OCI-LY1 (cell line): Measurements from ENCODE around the gene SFMBT2.

Source experiments
- H2AFZ ChIP-seq: fragments of 200-600 bp; sonication (generic), shearing (Covaris generic); 2 replicates; pipeline ENCODE4 v1.6.0; 2014; ENCODE audit warnings: antibody characterized with exemption, mild to moderate bottlenecking, low read length
- H3F3A ChIP-seq: fragments of 200-600 bp; sonication (generic), shearing (Covaris generic); 2 replicates; pipeline ENCODE4 v1.6.0; 2014; ENCODE audit warnings: mild to moderate bottlenecking, antibody characterized with exemption, low read length, moderate library complexity; ENCODE audit not compliant: insufficient read depth
- H3K27ac ChIP-seq: fragments of 200-600 bp; sonication (generic); 2 replicates; pipeline ENCODE4 v1.5.1; 2014; ENCODE audit warnings: low read length, mixed run types, mild to moderate bottlenecking, low read depth; ENCODE audit not compliant: poor library complexity, severe bottlenecking
- H3K27me3 ChIP-seq: fragments of 200-600 bp; sonication (generic); 2 replicates; pipeline ENCODE4 v1.6.0; 2014; ENCODE audit warnings: antibody characterized with exemption, mild to moderate bottlenecking, low read length, moderate library complexity; ENCODE audit not compliant: insufficient read depth
- H3K36me3 ChIP-seq: fragments of 200-600 bp; sonication (generic); 2 replicates; pipeline ENCODE4 v1.6.1; 2014; ENCODE audit warnings: mild to moderate bottlenecking, antibody characterized with exemption, low read length, moderate library complexity, mixed read lengths; ENCODE audit not compliant: insufficient read depth
- H3K4me1 ChIP-seq: fragments of 200-600 bp; sonication (generic); 2 replicates; pipeline ENCODE4 v1.5.1; 2014; ENCODE audit warnings: mild to moderate bottlenecking, low read length, moderate library complexity; ENCODE audit not compliant: insufficient read depth, severe bottlenecking
- H3K4me2 ChIP-seq: fragments of 200-600 bp; sonication (generic), shearing (Covaris generic); 2 replicates; pipeline ENCODE4 v1.6.1; 2014; ENCODE audit warnings: low read length
- H3K4me3 ChIP-seq: fragments of 200-600 bp; sonication (generic); 2 replicates; pipeline ENCODE4 v1.5.1; 2014; ENCODE audit warnings: low read length, low read depth, mild to moderate bottlenecking, mixed read lengths; ENCODE audit not compliant: poor library complexity, severe bottlenecking
- H3K79me2 ChIP-seq: fragments of 200-600 bp; shearing (Covaris generic); 2 replicates; pipeline ENCODE4 v1.6.1; 2016; ENCODE audit warnings: mixed run types, low read length, mixed read lengths; ENCODE audit not compliant: insufficient read depth
- H3K9ac ChIP-seq: fragments of 200-600 bp; sonication (generic), shearing (Covaris generic); 2 replicates; pipeline ENCODE4 v1.6.1; 2014; ENCODE audit warnings: mild to moderate bottlenecking, low read length, mixed read lengths
- H3K9me2 ChIP-seq: fragments of 200-600 bp; sonication (generic), shearing (Covaris generic); 2 replicates; pipeline ENCODE4 v1.6.1; 2014; ENCODE audit warnings: low read depth, mild to moderate bottlenecking, low read length, mixed read lengths
- H3K9me3 ChIP-seq: fragments of 200-600 bp; shearing (Covaris generic); 2 replicates; pipeline ENCODE4 v1.6.1; 2014; ENCODE audit warnings: low read length, mixed read lengths
- H4K20me1 ChIP-seq: fragments of 200-600 bp; sonication (generic), shearing (Covaris generic); 2 replicates; pipeline ENCODE4 v1.6.0; 2016; ENCODE audit warnings: mild to moderate bottlenecking, low read length; ENCODE audit not compliant: insufficient read depth
- CTCF ChIP-seq: fragments of 200-600 bp; sonication (generic), shearing (Covaris generic); IDR thresholded peaks from 2 replicates; pipeline ENCODE4 v1.5.1; 2017; ENCODE audit warnings: mild to moderate bottlenecking, antibody characterized with exemption, low read length, moderate library complexity, mixed read lengths
- EZH2 ChIP-seq: fragments of 200-600 bp; sonication (generic), shearing (Covaris generic); IDR thresholded peaks from 2 replicates; pipeline ENCODE4 v1.8.0; 2017; ENCODE audit warnings: borderline replicate concordance, mixed run types, mild to moderate bottlenecking, antibody characterized with exemption, low read length, moderate library complexity, mixed read lengths

SFMBT2 gene

GRCh38 chr10:7230951-7231350, 179.9 kb downstream of the SFMBT2 start:
- H3K27me3 ChIP-seq = no peaks in the 10 kb centered on the region
- H3K36me3 ChIP-seq = peaks cover 13% of the 10 kb centered on the region
- no peak for TF ChIP-seq CTCF
- TF ChIP-seq EZH2 = no peak
- H3K4me3 ChIP-seq = no peak overlapping the region
- no peak overlapping the region for H3K9ac ChIP-seq
- H2AFZ ChIP-seq = no peak overlapping the region
- no peaks in the 10 kb centered on the region for H3K79me2 ChIP-seq
- H3K9me2 ChIP-seq = no peaks in the 10 kb centered on the region
- H3K9me3 ChIP-seq = no peaks in the 10 kb centered on the region
- H4K20me1 ChIP-seq = no peaks in the 10 kb centered on the region
- no peak overlapping the region for H3K4me2 ChIP-seq
- H3F3A ChIP-seq = no peaks in the 10 kb centered on the region
- no peaks in the 10 kb centered on the region for H3K4me1 ChIP-seq
- H3K27ac ChIP-seq = no peak overlapping the region

DNA sequence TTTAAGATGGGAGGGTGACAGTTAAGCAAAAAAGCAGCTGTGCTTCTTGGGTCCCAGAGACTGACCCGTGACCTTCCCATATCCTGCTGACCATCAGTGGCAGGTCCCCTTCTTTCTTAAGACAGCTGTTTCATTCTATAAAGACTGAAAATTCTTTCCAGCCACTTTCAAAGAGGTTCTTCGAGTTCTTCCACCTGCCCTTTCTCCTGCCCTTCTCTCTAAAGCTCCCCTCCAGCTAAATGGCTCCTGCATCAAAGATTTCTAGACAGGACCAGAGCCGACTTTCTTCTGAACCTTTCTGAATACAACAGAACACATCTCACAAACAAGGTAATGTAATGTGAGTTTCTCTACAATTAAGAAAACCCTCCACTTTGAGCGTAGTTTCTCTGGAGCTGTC, 180.8 kb downstream of the SFMBT2 start:
- no peak for TF ChIP-seq CTCF
- TF ChIP-seq EZH2 = no peak
- no peak overlapping the region for H3K9ac ChIP-seq
- H3K4me1 ChIP-seq = no peaks in the 10 kb centered on the region
- H3K27me3 ChIP-seq = no peaks in the 10 kb centered on the region
- H3K9me2 ChIP-seq = no peaks in the 10 kb centered on the region
- no peak overlapping the region for H3K4me2 ChIP-seq
- no peak overlapping the region for H3K4me3 ChIP-seq
- no peaks in the 10 kb centered on the region for H3K9me3 ChIP-seq
- no peak overlapping the region for H2AFZ ChIP-seq
- peaks cover 22% of the 10 kb centered on the region for H3K36me3 ChIP-seq
- H3K79me2 ChIP-seq = no peaks in the 10 kb centered on the region
- no peaks in the 10 kb centered on the region for H3F3A ChIP-seq
- H3K27ac ChIP-seq = no peak overlapping the region
- H4K20me1 ChIP-seq = no peaks in the 10 kb centered on the region

DNA sequence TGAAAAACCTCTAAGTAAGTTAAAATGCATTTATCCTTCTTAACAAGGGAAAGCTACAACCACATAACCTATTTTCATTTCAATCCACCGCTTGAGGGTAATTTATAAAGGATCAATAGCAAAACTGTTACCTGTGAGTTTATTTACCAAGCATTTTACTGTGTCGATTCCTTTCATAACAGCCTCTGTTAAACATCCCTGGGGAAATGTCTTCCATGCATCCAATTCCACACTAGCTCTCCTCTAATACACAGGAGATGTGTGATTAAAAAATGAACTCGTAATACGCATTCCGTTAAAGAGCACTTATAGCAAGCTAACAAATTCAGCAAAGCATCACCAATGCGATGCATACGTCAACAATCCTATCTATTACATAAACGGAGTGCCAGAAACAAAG, 185.7 kb downstream of the SFMBT2 start:
- Histone ChIP-seq H3K4me2 (no peak overlapping the region), H3K9ac (no peak overlapping the region), H2AFZ (no peak overlapping the region), H3K79me2 (no peaks in the 10 kb centered on the region), H3K27ac (no peak overlapping the region), H3K4me1 (no peaks in the 10 kb centered on the region), H3K9me3 (no peaks in the 10 kb centered on the region), H3K36me3 (peaks cover 40% of the 10 kb centered on the region), H3K27me3 (no peaks in the 10 kb centered on the region), H3K4me3 (no peak overlapping the region), H3K9me2 (no peaks in the 10 kb centered on the region), H3F3A (no peaks in the 10 kb centered on the region), H4K20me1 (no peaks in the 10 kb centered on the region)
- no peak for TF ChIP-seq EZH2
- no peak for TF ChIP-seq CTCF
